IMR-90 (cell line): Measurements from ENCODE around the gene ABHD3. TPM values are rescaled to one million over a fixed set of nuclear protein-coding genes. Genes with fewer than 3 reads are reported as not detected.

ENCODE experiments used
- ATAC-seq: fragments of 200-7000 bp; cut with Tn5 transposase; 2 replicates; pipeline ENCODE4 v1.9.1; 2020; ENCODE audit warnings: low read depth, mild to moderate bottlenecking, moderate library complexity
- BruUV-seq: library from RNA; stranded (reverse); fragments of 400-500 nt; replicated peaks from 2 replicates; lab custom pipeline; 2021; lab: Mats Ljungman, UMichigan
- CTCF ChIA-PET: fragments of 300-600 bp; formaldehyde crosslinking; extraction: SDS; loops from one replicate; lab custom pipeline; 2021; ENCODE audit warnings: antibody characterized with exemption; lab: Yijun Ruan, JAX
- POLR2A ChIA-PET: fragments of 300-600 bp; sonication (Branson Sonifier 250); formaldehyde crosslinking; loops from one replicate; lab custom pipeline; 2022; ENCODE audit warnings: antibody characterized with exemption; ENCODE audit not compliant: unreplicated experiment; lab: Charles Lee
- DNase-seq: peaks from one replicate; pipeline ENCODE4 v3.0.0; 2013
- H2AFZ ChIP-seq: replicated peaks from 2 replicates; pipeline ENCODE3; 2013; ENCODE audit warnings: low read length, mild to moderate bottlenecking; ENCODE audit not compliant: poor library complexity
- H2AK5ac ChIP-seq: 2 replicates; pipeline ENCODE4 v1.6.1; 2013; ENCODE audit warnings: low read depth, low read length, inconsistent platforms
- H2AK9ac ChIP-seq: replicated peaks from 2 replicates; pipeline ENCODE3; 2013; ENCODE audit warnings: mild to moderate bottlenecking, low read depth, low read length, moderate library complexity; ENCODE audit not compliant: poor library complexity
- H2BK120ac ChIP-seq: 2 replicates; pipeline ENCODE4 v1.6.1; 2013; ENCODE audit warnings: low read depth, low read length, inconsistent platforms
- H2BK15ac ChIP-seq: 3 replicates; pipeline ENCODE4 v1.6.1; 2013; ENCODE audit warnings: low read depth, low read length, inconsistent platforms
- H2BK20ac ChIP-seq: 2 replicates; pipeline ENCODE4 v1.6.1; 2013; ENCODE audit warnings: low read depth, mild to moderate bottlenecking, inconsistent platforms, low read length, moderate library complexity
- H2BK5ac ChIP-seq: 2 replicates; pipeline ENCODE4 v1.6.1; 2013; ENCODE audit warnings: mild to moderate bottlenecking, low read depth, low read length, inconsistent platforms; ENCODE audit not compliant: poor library complexity, severe bottlenecking
- H3K14ac ChIP-seq: replicated peaks from 2 replicates; pipeline ENCODE4 v1.6.1; 2013; ENCODE audit warnings: low read depth, low read length, inconsistent platforms
- H3K18ac ChIP-seq: 2 replicates; pipeline ENCODE4 v1.6.1; 2013; ENCODE audit warnings: low read depth, low read length, control low read depth
- H3K23ac ChIP-seq: 2 replicates; pipeline ENCODE4 v1.6.1; 2013; ENCODE audit warnings: low read depth, low read length, inconsistent platforms
- H3K27ac ChIP-seq: 2 replicates; pipeline ENCODE4 v1.5.1; 2013; ENCODE audit warnings: mild to moderate bottlenecking, control low read depth, low read length; ENCODE audit not compliant: insufficient read depth
- H3K27me3 ChIP-seq: 2 replicates; pipeline ENCODE4 v1.6.1; 2013; ENCODE audit warnings: low read length; ENCODE audit not compliant: control insufficient read depth, insufficient read depth
- H3K36me3 ChIP-seq: 2 replicates; pipeline ENCODE4 v1.6.1; 2013; ENCODE audit warnings: low read length, mixed read lengths; ENCODE audit not compliant: control insufficient read depth, insufficient read depth
- H3K4ac ChIP-seq: 2 replicates; pipeline ENCODE4 v1.6.1; 2013; ENCODE audit warnings: low read depth, low read length, inconsistent platforms
- H3K4me1 ChIP-seq: 2 replicates; pipeline ENCODE4 v1.6.1; 2013; ENCODE audit warnings: low read length, mixed read lengths; ENCODE audit not compliant: control insufficient read depth, insufficient read depth
- H3K4me2 ChIP-seq: 2 replicates; pipeline ENCODE4 v1.6.1; 2013; ENCODE audit warnings: low read depth, mild to moderate bottlenecking, control low read depth, low read length, moderate library complexity
- H3K4me3 ChIP-seq: 2 replicates; pipeline ENCODE4 v1.5.1; 2013; ENCODE audit warnings: low read depth, mild to moderate bottlenecking, control low read depth, low read length, moderate library complexity; ENCODE audit not compliant: insufficient read depth
- H3K56ac ChIP-seq: 2 replicates; pipeline ENCODE4 v1.6.1; 2013; ENCODE audit warnings: low read length, inconsistent platforms; ENCODE audit not compliant: insufficient read depth; ENCODE audit errors: extremely low read depth
- H3K79me1 ChIP-seq, 2 experiments: 2 replicates each; pipeline ENCODE4 v1.6.1; 2013; ENCODE audit warnings: low read length in 2 of 2, inconsistent platforms in 1 of 2, low read depth in 1 of 2
- H3K9ac ChIP-seq: 2 replicates; pipeline ENCODE4 v1.6.1; 2013; ENCODE audit warnings: low read depth, low read length, control low read depth
- H3K9me1 ChIP-seq: 2 replicates; pipeline ENCODE4 v1.6.1; 2013; ENCODE audit warnings: low read length, inconsistent platforms; ENCODE audit not compliant: insufficient read depth
- H3K9me3 ChIP-seq: 2 replicates; pipeline ENCODE4 v1.6.1; 2013; ENCODE audit warnings: low read length; ENCODE audit not compliant: control insufficient read depth, insufficient read depth
- H4K20me1 ChIP-seq: 2 replicates; pipeline ENCODE4 v1.6.1; 2013; ENCODE audit warnings: low read length, inconsistent platforms; ENCODE audit not compliant: insufficient read depth
- H4K5ac ChIP-seq: 2 replicates; pipeline ENCODE4 v1.6.1; 2013; ENCODE audit warnings: mild to moderate bottlenecking, low read depth, low read length, control low read depth
- H4K8ac ChIP-seq, 2 experiments: 2 replicates each; pipeline ENCODE4 v1.6.1; 2013; ENCODE audit warnings: low read depth in 2 of 2, low read length in 2 of 2, control low read depth in 1 of 2, inconsistent platforms in 1 of 2
- H4K91ac ChIP-seq: 2 replicates; pipeline ENCODE4 v1.6.1; 2013; ENCODE audit warnings: low read depth, low read length, inconsistent platforms; ENCODE audit not compliant: insufficient read depth
- BHLHE40 ChIP-seq: fragments of 150-350 bp; IDR thresholded peaks from 2 replicates; pipeline ENCODE4 v1.6.1; 2016; ENCODE audit warnings: mild to moderate bottlenecking, low read depth, low read length
- CEBPB ChIP-seq: IDR thresholded peaks from 2 replicates; pipeline ENCODE4 v1.6.1; 2012; ENCODE audit warnings: low read depth, low read length, improper control_type of control experiment
- MAZ ChIP-seq: IDR thresholded peaks from 2 replicates; pipeline ENCODE4 v1.6.1; 2012; ENCODE audit warnings: low read depth, mild to moderate bottlenecking, low read length, improper control_type of control experiment, moderate library complexity, borderline replicate concordance
- NFE2L2 ChIP-seq: fragments of 150-350 bp; IDR thresholded peaks from 2 replicates; pipeline ENCODE4 v1.6.1; 2016; ENCODE audit warnings: low read depth, mild to moderate bottlenecking, low read length
- POLR2A ChIP-seq: IDR thresholded peaks from 2 replicates; pipeline ENCODE4 v1.6.1; 2012; ENCODE audit warnings: mild to moderate bottlenecking, low read depth, low read length
- RAD21 ChIP-seq: IDR thresholded peaks from 2 replicates; pipeline ENCODE4 v1.6.1; 2012; ENCODE audit warnings: low read length, improper control_type of control experiment
- RCOR1 ChIP-seq: IDR thresholded peaks from 2 replicates; pipeline ENCODE4 v1.6.1; 2012; ENCODE audit warnings: mild to moderate bottlenecking, low read length, improper control_type of control experiment; ENCODE audit not compliant: insufficient replicate concordance
- SMC3 ChIP-seq: fragments of 150-350 bp; IDR thresholded peaks from 2 replicates; pipeline ENCODE4 v1.6.1; 2016; ENCODE audit warnings: low read depth, mild to moderate bottlenecking, antibody characterized with exemption, low read length, moderate library complexity
- WGBS, 2 experiments: methylation state at CpG; one replicate each; pipeline versions ENCODE4 v1.1.5 to v1.1.7; 2013; ENCODE audit warnings: missing lambda C conversion rate in 2 of 2; ENCODE audit not compliant: insufficient read length in 1 of 2; ENCODE audit errors: extremely low coverage in 2 of 2; 5-methylcytosine and 5-hydroxymethylcytosine counted together
- dilution Hi-C: fragments of 300-500 bp; cut with HindIII; formaldehyde crosslinking; loops from one replicate; pipeline ENCODE4 v1.14.3; 2018; ENCODE audit warnings: low sequenced_read_pairs; ENCODE audit not compliant: unreplicated experiment
- in situ Hi-C: fragments of 300-500 bp; cut with MboI; formaldehyde crosslinking; loops from 3 replicates; pipeline ENCODE4 v1.14.3; 2019; ENCODE audit warnings: low sequenced_read_pairs, inconsistent platforms, mixed read lengths
- intact Hi-C: fragments of 100-400 bp; cut with micrococcal nuclease; formaldehyde crosslinking; loops from 2 replicates; pipeline ENCODE4 v1.10.0; 2022
- polyA plus RNA-seq, 3 experiments: library from polyadenylated mRNA; depleted of rRNA; stranded (reverse); fragments of >200 nt; gene quantifications; 2 replicates each; pipeline ENCODE4 v1.2.3, GENCODE V29; 2012; ENCODE audit warnings: low replicate concordance in 1 of 3
- total RNA-seq: library from RNA; depleted of rRNA; stranded (reverse); fragments of >200 nt; gene quantifications from 2 replicates; pipeline ENCODE4 v1.2.3, GENCODE V29; 2012

Gene ABHD3
- total and polyA plus RNA-seq, 2 of the 4 experiments (the other 2 are of a cell fraction) = 4.5 to 5.5 TPM

GRCh38 chr18:21682371-21683051 lies 22.1 kb downstream of the ABHD3 start:
- TF ChIP-seq NFE2L2 (no peak), SMC3 (no peak), RAD21 (no peak), MAZ (no peak), CEBPB (no peak), POLR2A (no peak), BHLHE40 (no peak), RCOR1 (no peak)
- Histone ChIP-seq H3K36me3 (no peaks in the 10 kb centered on the region; the same call in 1 of the 2 replicates), H4K5ac (peak overlapping the region; percentile 49; the same call in 1 of the 2 replicates), H3K4me2 (peak overlapping the region; percentile 96), H2AK5ac (no peak overlapping the region), H2BK120ac (peak overlapping the region; percentile 33; the same call in 1 of the 2 replicates), H3K27me3 (no peaks in the 10 kb centered on the region), H3K9ac (peak overlapping the region; percentile 62), H3K9me1 (no peaks in the 10 kb centered on the region), H3K27ac (peak overlapping the region; percentile 75), H2BK20ac (no peak overlapping the region), H3K79me1 (0 out of 4 replicates have a peak, but pooled peaks cover 0 to 3% of the 10 kb centered on the region in 2 experiments), H3K23ac (0 out of 2 replicates have a peak overlapping the region, but pooled peaks have one; percentile 50), H3K4me3 (peak overlapping the region; percentile 51), H3K18ac (peak overlapping the region; percentile 31; the same call in 1 of the 2 replicates), H4K8ac (peak overlapping the region in 1 of 2 experiments; percentile 62; a peak in 2 of 4 replicates), H3K56ac (peak overlapping the region; percentile 46; the same call in 1 of the 2 replicates), H3K9me3 (no peaks in the 10 kb centered on the region), H2BK15ac (no peak overlapping the region), H3K4me1 (no peaks in the 10 kb centered on the region; the same call in none of the 2 replicates), H4K91ac (peak overlapping the region; percentile 14; the same call in 1 of the 2 replicates), H2BK5ac (no peak overlapping the region), H4K20me1 (no peaks in the 10 kb centered on the region), H2AFZ (peak overlapping the region; percentile 75), H2AK9ac (no peak overlapping the region), H3K14ac (no peak overlapping the region), H3K4ac (peak overlapping the region; percentile 53)
- ChIA-PET POLR2A (interaction anchor here (0.7 kb wide), 1 partner anchor 219 kb away, joined by 3 read pairs; no protein-coding TSS in a partner anchor), CTCF (interaction anchor here (0.6 to 1.3 kb wide), 2 partner anchors 22 to 160 kb away, joined by 3 read pairs; partner anchors contain the start of gene ABHD3)
- no TSS peak for BruUV-seq
- DNase-seq (peak; percentile 67), ATAC-seq (peak; percentile 66)
- WGBS, 2 experiments = 40% methylated on average over 1 of the region's 11 CpGs; no CpG with 5 or more reads in 1 of the 2 experiments
- intact Hi-C loops (no loop called here), in situ Hi-C loops (no loop called here), dilution Hi-C loops (no loop called here)
